Fibroblast of peridontal ligament (primary cell): ENCODE results near the gene SLX4IP.
"Not testable (repeated sequence)": the region's sequence is repeated elsewhere in the genome, so short reads cannot be mapped to it uniquely, and the experiment has no call there.

ENCODE experiments used
- DNase-seq: peaks from one replicate; pipeline ENCODE4 v3.0.0-alpha.2; 2010; ENCODE audit errors: extremely low read depth

The SLX4IP gene

DNA sequence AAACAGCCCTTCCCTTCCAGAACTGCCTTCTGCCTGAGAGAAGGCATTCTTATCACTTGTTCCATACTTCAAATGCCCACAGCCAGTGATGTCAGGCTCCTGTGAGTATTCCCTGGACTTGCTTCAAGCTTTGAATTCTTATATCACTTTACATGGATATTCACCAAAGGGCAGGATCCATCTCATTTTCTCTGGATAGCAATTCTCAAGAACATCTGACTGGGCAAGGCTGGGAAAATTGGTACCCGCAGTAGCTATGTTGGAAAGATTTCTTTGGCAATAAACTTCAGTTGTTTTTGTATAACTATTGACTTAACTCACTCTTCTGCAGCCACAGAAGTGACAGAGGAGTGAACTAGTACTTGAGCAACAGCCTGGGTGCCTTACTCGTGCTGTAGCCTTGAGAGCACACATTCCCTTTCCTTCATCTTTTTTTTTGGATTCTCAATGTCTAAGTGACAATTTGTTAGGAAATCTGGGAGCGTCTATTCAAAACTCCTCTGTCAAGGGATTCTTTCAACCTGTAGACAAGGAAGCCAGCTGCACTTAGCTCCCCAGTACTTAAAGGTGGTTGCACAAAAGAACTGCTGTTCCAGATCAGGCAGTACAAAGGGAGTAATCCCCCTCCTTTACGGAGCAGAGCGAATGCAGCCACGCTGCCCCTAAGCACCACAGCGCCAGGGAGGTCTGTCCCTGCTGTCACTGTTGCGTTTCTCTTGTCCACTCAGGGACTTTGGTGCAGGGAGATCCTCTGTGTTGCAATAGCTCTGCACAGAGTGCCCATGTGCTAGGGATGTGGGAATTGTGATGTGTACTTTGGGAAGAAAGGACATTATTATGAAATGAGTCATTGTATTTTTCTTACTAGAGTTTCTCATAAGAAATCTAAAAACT is 169.1 kb downstream of the SLX4IP start:
- peak; percentile 91 for DNase-seq

DNA sequence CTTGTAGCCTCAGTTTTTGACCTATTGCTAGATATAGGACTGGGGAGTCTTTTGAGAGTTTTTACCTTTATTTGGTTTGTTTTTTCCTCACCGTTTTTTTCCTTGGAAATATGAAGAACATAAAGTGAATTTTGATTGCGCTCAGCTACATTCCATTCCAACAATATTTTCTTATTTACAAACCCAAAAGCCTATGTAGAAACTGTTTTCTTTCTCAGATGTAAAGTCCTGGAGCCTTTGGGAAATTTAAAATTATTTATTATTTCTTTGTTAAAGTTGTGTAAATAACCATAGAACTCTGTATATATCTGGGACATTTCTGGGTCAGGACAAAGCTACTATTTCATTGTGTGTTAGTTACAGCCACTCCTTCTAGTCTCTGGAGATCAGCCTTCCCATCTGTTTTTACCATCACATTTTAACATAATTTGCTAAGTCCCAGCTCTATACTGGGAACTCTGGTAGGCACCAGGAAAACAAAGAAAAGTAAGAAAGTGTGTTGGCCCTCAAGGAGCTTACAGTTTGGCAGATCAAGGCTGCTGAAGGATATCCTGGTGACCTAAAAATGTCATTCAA is 169.8 kb downstream of the SLX4IP start:
- peak; percentile 52 for DNase-seq

DNA sequence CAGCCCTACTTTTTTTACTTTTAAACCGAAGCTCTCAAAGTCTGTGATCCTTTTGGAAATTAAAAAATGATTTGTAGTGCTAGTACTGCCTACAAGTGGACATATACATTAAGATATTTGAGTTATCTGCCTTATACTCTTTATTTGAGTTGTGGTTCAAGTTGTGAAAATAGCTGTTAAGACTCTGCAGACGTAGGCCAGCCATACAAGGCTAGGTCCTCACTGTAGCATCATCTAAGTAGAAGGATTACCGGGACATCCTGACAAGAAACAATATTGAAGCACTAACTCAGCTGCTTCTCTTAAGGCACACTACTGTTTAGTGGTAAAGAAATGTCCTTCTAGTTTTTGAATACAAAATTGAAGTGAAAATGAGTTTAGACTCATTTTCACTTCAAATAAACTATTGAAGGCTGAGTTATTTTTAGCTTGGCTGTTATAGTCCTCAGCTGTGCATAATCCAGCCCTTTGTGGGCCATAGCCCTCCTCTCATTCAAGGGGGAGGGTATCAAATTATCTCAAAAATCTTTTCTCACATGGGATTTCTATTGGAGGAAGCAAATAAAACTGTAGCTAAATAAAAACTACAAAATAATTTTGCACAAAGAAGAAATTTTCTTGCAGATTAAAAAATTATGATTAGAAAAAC is 170.6 kb downstream of the SLX4IP start:
- DNase-seq, result no peak

DNA sequence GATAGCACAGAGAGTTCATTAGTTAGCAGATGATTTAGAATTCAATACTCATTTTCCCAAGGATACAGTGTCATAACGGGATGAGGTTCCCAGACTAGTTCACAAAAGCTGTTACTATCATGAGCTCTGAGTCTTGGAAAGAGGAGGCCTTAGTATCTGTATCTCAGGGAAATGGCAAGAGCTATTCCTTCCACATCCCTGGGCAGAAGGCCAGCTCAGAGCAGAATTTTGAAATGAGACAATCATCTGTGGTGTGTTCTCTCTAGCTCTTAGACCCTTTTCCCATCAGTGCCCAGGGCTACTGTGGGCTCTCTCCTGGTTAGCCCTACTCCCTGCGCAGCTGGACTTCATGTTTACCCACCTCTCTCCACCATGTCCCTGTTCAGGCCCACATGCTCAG is 174.2 kb downstream of the SLX4IP start:
- DNase-seq, result peak; percentile 95

DNA sequence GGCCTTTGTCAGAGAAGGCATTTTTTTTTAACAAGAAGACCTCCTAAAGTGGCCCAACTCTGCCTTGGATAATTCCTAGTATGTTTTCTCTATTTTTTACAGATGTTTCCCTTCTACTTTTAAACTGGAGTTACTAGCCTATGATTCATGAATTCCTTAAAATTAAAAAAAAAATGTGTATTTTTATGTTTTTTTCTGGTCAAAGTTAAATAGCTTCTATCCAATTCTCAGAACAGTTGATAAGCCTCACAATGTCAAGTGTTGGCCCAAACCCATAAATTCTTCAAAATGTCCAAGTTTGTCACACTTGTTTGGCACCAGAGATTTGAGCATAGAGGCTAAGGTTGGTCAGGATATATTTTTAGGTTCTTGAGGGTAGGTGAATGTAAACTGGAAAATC is 174.7 kb downstream of the SLX4IP start:
- peak; percentile 68 for DNase-seq

DNA sequence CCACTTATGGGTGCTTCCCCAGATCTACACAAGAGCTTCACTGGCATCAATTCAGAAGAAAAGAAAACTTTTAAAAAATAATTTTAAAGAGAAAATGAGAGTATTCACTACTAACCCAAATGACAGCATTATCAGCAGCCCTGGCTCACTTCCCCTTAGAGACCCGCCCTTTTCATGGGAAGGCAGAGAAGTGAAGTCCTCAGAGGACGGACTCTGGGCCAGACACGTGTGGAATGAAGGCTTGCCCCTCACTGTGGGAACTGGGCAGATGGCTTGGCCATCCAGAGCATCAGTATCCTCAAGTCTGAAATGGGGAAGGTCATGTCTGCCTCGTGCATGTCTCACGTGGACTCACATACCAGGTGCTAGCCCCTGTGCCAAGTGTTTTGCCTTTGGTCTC is 175.1 kb downstream of the SLX4IP start:
- DNase-seq, result no peak

DNA sequence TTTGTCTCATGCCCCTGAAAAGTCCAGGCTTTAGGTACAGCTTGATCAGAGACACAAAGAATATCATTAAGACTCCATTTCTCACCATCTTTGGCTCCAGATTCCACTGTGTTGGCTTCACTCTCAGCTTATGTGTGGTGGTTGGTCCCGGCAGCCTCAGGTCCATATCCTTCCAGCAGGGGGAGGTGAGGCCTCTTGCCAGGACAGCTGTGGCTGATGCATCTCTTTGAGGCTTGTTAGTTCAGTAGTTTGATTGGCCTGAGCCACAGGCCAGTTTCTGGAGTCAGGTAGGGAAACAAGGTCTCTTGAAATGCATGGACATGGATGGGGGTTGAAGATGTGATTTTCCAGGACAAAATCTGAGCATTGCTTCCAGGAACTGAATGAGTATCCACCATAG is 176.3 kb downstream of the SLX4IP start:
- peak; percentile 49 for DNase-seq

DNA sequence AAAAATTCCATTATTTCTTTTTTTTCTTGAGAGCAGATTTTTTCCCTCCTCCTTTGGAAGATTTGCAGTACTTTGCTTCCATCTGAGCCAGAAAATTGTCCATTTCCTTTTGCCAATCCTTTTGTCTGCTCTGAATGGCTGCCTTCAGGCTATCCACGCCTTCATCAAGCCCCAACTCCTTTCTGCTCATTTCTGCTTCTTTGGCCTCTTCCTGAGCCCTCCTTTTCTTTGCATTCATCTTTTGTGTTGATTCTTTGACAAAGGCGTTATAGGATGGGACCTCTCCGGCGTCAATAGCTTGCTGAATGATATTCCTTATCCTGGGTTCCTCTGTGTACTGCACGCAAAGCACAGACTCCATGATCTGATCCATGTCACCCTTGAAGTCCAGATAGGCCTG is 178.3 kb downstream of the SLX4IP start:
- DNase-seq, result not testable (repeated sequence)

DNA sequence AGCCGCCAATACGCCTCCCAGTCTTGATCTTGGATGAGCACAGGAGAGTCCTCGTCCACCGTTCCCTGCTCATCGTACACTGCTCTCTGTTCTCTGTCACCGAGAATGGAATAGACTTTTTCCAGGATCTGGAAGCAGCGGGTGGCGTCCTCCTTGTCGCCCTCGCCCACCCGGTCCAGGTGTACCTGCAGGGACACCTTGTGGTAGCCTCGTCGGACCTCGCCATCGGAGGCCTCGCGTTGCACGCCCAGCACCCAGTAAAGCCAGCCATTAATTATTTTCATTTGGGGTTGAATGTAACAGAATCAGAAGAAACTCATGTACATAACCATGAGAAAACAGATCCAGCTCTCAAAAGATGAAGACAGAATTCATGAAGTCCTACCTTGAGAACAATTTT is 178.8 kb downstream of the SLX4IP start:
- DNase-seq, result no peak

DNA sequence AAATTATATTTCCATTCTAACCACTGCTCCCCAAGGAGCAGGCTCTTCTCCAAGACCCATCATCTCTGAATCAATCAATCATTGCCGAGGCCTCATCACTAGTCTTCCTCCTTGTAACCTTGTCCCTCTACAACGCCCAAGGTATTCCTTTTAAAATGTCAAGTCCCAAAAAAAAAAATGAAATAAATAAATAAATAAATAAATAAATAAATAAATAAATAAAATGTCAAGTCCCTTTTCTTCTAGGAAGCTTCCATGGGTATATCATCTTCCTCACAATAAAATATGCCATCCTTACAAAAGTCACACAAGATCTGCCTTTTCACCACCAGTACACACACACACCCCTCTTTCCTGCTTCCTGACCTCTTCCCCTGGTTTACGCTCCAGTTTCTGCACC is 181.1 kb downstream of the SLX4IP start:
- no peak for DNase-seq

DNA sequence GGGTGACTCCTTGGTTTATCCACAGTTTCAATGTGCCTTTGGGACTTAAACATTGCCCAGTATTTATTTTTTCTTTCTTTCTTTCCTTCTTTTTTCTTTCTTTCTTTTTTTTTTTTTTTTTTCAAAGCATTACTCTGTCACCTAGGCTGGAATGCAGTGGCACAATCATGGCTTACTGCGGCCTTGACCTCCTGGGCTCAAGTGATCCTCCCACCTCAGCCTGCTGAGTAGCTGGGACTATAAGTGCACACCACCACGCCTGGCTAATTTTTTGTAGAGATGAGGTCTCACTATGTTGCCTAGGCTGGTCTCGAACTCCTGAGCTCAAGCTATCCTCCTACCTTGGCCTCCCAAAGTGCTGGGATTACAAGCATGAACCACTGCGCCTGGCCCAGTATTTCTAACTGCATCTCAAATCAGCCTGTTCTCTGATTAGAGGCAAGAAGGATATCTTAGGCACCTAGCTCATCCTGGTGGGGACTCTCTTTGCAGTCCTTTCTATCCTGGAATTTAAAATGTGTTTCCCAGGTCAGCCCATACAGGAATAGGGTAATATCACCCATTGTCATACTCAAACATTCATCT is 182.5 kb downstream of the SLX4IP start:
- DNase-seq, result not testable (repeated sequence)

DNA sequence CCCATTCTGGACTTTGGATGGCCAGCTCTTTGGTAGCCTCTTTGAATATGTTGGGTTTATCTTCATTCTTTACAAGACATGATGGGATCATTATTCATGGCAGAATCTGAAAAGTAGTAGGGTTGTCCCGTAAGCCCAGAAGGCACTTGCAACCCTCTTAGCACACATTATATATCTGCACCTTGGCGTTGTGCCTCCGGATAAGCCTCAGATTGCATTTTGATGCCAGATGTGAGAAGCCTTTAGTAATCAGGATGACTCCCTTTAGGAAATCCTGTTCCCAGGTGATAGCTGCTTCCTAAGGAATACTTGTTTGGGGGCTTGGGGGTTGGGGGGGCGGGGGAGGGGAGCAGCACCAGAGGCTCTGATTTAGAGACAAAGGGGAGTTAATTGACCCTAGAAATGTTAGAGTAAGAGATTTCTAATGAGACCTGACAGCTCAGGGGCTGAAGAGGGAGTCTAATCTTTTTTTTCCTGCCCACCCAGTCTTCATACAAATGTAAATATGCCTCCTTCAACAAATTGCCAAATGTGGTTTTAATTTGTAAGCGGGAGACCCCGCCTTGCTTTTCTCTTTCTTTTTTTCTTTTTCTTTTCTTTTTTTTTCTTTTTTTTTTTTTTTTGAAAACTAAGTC is 183.6 kb downstream of the SLX4IP start:
- peak; percentile 49 for DNase-seq

DNA sequence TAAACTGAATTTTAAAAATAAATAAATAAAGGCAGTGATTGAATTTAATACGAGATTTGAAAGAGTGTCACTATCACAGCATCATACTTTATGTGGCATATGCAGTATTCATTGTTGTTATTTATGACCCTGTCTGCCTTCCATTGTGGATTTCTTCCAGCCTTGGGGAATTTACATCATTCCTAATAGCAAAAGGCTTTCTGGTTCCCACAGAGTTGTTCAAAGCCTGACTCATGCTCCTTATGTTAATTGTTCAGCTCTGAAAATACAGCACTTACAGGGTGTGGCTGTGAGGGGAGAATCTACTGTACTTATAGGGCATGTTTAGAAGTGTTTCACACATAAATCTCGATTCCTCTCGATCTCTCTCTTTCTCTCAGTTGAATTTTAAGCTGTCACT is 184.3 kb downstream of the SLX4IP start:
- DNase-seq, result peak; percentile 96

DNA sequence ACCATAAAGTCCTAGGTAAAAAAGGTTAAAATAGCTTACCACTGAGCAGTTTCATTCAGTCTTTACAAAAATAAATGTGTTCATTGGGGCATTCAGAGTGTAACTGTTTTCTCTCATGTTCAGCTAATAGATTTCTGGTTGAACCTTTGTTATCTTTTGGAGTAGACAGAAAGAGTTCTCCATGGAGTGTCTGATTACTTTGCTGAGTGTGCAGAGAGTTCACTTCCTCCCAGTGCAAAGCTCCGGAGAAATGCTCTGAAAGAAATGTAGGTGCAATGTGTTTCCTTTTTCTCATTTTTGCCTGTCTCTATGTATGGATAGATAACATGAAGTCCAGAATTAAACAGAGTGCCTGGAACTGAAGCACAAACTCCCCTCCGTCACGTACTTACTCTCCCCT is 186.0 kb downstream of the SLX4IP start:
- no peak for DNase-seq

DNA sequence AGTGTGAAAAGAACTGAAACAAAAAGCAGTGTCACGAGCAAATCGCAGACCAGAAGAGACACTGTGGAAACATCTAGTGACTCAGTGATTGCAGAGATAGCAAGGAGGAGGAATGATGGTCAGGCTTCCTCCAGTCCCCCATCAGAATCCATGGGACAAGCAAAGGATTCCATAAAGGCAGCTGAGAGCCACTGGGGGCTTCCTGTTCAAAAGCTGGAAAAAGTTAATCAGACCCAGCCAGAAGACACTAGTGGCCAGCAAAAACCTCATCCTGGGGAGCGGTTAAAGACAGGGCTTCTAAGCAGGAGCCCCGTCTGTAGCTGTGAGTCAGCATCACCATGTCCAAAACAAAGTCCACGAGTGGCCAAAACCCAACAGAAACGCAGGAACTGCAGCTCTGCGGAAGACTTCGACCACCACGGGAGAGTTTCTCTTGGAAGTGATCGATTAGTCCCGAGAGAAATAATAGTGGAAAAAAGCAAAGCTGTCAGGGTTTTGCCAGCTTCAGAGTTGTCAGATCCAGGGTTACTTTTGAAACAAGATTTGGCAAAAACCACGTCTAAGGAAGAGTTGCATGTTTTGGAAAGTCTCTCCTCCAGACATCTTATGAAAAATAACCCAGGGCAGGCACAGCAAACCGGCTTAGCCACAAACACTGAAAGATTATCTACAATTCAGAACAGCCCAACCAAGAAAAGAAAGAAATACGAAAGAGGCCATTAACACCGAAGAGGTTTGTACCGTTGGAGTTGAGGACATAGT is 187.7 kb downstream of the SLX4IP start:
- DNase-seq, result peak; percentile 77

DNA sequence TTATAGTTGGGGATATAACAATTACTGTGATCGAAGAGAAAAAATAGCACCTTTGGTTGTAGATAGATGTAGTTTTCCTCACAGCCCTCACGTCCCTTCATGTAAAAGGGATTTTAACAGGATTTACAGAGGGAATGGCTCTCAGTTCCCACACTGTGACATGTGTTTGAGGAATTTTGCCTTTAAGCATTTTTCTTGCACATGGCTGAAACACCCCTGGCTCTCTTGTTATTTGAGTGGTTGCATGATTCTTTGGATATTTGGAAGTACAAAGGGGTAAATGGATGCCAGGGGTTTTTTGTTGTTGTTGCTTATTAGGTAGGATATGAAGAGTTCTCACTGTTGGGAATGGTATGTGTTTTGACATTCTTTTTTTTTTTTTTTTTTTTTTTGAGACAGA is 190.5 kb downstream of the SLX4IP start:
- no peak for DNase-seq

DNA sequence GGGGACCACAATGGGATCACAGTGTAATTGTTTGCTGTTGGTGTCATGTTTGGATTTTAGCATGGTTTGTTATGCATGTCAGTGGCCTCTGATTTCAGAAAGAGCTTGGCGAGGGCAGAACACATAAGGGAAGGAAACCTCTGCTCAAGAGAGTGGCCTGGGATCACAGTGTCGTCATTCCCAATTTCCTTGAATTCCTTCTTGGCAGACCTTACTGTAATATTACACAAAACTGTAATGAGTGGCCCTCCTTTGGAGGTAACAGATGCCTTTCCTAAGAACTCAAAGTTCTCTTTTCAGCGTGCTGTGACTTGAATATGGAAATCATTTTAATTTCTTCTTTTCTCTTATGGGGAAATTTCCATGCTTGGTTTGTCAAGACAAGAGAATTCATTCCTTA is 191.8 kb downstream of the SLX4IP start:
- DNase-seq, result peak; percentile 76

DNA sequence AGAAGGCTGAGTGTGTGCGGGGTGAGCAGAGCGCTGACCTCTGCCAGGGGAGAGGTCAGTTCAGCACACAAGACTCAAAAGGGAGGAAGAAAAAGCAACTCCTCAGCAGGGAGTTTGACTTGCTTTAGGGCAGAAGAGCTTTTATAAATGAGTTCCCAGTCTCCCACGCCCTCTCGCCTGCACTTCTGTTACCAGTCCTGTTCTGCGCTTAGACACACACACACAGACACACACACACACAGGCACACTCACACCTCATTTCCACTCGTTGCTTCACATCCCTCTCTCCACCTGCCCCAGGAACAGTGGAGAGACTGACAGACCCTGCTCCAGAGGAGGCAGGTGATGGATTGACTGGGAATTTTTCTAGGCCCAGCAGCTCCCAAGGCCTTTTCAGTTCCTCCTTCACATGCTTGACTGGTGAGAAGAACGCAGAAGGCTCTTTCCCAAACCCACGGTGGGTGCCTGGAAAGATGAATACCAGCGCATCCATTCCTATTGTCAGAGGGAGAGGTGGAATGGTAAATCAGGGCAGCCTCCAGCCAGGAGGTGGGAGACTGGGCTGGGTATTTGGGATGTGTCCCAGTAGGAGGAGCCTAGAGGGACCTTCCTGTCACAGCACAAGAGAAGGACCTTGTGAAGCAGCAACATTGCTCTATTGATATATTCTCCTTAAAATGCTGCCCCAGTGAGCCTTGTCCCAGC is 195.0 kb downstream of the SLX4IP start:
- DNase-seq, result no peak

DNA sequence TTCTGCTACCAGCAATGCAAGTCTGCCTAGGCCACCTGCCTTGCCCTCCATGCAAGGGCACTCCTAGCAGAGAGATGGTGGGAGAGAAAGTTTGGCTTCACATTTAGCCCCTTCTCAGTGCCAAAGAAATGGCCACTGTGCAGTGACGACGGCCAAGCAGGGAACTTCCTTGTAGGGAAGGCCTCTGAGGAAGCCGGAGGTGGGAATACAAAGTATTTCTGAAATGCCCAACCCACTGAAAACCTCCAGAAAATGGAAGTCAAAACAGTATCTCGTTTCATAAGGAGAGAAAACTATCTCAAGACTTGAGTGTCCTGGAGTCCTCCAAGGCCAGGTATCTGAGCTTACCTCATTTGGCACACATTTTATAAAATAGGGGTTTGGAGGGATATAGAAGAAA is 196.0 kb downstream of the SLX4IP start:
- no peak for DNase-seq

DNA sequence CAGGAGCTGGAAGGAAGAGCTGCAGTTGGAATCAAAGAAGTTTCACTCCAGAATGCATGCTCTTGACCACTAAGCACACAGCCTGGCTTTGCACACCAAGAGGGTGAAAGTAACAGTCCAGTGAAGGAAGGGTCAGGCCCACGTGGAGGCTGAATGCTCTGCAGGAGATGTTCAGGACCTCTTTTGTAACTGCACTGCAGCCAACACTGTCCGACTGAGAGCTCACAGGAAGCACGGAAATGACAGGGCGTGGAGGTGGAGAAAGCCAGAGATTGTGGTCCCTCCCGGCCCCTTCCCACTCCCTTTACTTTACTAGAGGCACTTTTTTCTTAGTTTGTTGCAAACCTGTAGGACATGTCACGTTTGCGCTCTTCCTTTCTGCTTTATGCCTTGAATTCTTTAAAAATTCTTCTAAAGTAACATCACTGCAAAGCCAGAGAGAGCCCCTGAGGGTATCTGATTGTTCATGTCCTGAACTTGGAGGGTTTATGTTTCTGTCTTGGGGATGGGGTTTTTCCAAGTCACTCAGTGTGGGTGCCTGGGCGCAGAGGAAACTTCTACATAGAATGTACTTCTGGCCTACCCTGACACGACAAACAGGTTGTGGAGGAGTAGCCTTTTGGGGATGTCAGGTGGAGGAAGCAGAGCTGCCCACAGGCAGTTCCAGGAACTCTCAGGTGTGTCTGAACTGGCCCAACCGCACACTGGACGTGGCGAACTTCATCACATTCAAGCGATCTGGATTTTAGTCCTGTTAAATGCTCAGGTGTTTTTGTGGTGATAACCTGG is 197.8 kb downstream of the SLX4IP start:
- no peak for DNase-seq
